GM12891 (cell line): ENCODE data around the gene BANK1.

ENCODE experiments used
- POLR2A ChIP-seq: IDR thresholded peaks from 2 replicates; pipeline ENCODE4 v1.6.1; 2011; ENCODE audit warnings: low read depth, low read length, control low read depth
- POLR2AphosphoS5 ChIP-seq: IDR thresholded peaks from 2 replicates; pipeline ENCODE4 v1.6.1; 2011; ENCODE audit warnings: low read depth, low read length, control low read depth
- POU2F2 ChIP-seq: IDR thresholded peaks from 2 replicates; pipeline ENCODE4 v1.6.1; 2011; ENCODE audit warnings: low read depth, mild to moderate bottlenecking, control low read depth, low read length, moderate library complexity
- SPI1 ChIP-seq: IDR thresholded peaks from 2 replicates; pipeline ENCODE4 v1.6.1; 2011; ENCODE audit warnings: low read depth, low read length, control low read depth
- TAF1 ChIP-seq: IDR thresholded peaks from 2 replicates; pipeline ENCODE4 v1.6.1; 2011; ENCODE audit warnings: low read depth, low read length, control low read depth

- no peak for TF ChIP-seq POLR2AphosphoS5
- no peak for TF ChIP-seq POLR2A
- TF ChIP-seq TAF1: no peak
- TF ChIP-seq POU2F2: no peak
- TF ChIP-seq SPI1: peak; percentile 43
Measured at GRCh38 chr4:101987623-101988243, 197.2 kb downstream of the BANK1 start.
